VCaP (cell line): Measurements from ENCODE around the gene LMO2.
"Not testable (repeated sequence)": the region's sequence is repeated elsewhere in the genome, so short reads cannot be mapped to it uniquely, and the experiment has no call there.

Experiments
- H3K27ac ChIP-seq: fragments of 450-650 bp; 2 replicates; pipeline ENCODE4 v1.5.1; 2017
- TF ChIP-seq, protein P1 (sequence below): fragments of 450-650 bp; conservative IDR thresholded peaks from 2 replicates; pipeline ENCODE4 v1.5.1; 2017; ENCODE audit warnings: mild to moderate bottlenecking, moderate library complexity

Gene LMO2

DNA sequence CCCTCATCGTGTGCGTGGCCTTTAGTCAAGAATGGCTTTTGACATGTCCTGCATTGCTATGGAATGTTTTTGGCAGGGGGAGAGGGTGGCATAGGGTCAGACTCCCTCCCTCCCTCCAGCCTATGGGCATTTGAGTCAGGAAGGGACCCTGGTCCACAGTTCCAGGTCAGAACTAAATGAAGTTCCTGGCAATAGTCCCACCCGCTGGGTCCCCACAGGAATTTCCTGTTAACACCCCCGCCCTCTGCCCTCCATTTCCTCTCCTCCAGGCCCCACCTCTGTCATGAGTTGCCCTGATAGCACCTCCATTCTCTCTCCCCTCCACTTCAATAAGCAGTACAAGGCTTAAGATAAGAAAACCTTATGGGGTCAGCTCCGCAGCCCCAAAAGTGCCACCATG, 40.8 kb upstream of the LMO2 start:
- no peak overlapping the region for H3K27ac ChIP-seq
- TF ChIP-seq, protein P1, sequence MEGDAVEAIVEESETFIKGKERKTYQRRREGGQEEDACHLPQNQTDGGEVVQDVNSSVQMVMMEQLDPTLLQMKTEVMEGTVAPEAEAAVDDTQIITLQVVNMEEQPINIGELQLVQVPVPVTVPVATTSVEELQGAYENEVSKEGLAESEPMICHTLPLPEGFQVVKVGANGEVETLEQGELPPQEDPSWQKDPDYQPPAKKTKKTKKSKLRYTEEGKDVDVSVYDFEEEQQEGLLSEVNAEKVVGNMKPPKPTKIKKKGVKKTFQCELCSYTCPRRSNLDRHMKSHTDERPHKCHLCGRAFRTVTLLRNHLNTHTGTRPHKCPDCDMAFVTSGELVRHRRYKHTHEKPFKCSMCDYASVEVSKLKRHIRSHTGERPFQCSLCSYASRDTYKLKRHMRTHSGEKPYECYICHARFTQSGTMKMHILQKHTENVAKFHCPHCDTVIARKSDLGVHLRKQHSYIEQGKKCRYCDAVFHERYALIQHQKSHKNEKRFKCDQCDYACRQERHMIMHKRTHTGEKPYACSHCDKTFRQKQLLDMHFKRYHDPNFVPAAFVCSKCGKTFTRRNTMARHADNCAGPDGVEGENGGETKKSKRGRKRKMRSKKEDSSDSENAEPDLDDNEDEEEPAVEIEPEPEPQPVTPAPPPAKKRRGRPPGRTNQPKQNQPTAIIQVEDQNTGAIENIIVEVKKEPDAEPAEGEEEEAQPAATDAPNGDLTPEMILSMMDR, result no peak

DNA sequence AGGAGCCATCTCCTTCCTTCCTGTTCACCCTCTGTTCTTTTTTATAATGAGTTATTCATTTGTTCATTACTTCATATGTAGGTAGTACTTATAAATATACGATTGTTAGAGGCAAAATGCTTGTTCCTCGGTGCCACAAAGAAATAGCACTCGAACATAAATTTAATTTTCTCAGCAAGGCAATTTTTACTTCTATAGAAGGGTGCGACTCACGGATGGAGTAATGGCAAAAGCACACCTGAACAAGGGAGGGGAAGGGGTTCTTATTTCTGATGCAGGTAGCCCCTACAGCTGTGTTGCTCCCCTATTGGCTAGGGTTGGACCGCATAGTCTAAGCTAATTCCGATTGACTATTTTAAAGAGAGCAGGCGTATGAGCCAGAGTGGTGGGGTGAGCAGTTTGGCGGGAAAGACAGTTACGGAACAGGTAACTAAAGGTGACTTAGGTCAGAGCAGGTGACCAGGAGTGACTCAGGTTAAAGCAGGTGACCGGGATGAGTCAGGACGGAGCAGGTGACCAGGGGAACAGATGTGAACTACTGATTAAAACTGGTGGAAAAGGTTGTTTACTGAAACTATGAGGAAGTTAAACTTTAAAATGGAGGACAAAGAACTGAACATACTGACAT, 40.0 kb upstream of the LMO2 start:
- not testable (repeated sequence) for H3K27ac ChIP-seq

GRCh38 chr11:33931067-33931466, 39.2 kb upstream of the LMO2 start:
- no peak overlapping the region for H3K27ac ChIP-seq
- TF ChIP-seq, protein P1, result no peak

DNA sequence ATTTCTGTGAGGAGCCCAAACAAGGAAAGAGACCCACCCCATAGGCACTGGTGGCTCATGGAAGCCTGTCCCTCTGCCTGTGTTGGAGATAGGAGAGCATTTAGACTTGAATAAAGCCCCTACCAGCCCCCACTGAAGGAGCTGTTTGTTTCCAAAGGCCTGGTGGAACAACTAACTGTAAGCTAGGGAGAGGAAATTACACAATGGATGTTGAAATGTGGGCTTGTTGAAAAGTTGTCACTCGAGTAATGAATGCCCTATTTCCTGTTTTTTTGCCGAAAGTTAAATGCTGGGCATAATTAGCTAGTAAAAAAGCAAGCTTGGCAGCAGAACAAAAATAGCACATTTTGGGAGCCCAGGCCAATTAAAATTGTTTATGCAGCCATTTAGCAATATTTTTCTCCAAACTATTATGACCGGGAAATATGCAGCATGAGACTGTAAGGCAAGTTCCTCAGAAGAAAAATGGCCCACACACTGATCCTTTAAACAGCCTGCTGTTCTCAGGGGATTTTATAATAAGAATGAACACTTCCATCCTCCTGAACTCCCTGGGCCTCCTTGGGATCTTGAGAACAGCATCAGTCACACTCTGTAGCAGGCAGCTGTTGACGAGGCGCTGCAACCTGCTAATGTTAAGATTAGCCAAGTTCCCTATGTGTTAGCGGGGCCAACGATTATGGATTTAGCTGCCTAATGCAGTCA, 38.6 kb upstream of the LMO2 start:
- TF ChIP-seq, protein P1, result no peak
- no peak overlapping the region for H3K27ac ChIP-seq

GRCh38 chr11:33928564-33928963, 36.7 kb upstream of the LMO2 start:
- H3K27ac ChIP-seq, result no peak overlapping the region
- TF ChIP-seq, protein P1, result no peak

DNA sequence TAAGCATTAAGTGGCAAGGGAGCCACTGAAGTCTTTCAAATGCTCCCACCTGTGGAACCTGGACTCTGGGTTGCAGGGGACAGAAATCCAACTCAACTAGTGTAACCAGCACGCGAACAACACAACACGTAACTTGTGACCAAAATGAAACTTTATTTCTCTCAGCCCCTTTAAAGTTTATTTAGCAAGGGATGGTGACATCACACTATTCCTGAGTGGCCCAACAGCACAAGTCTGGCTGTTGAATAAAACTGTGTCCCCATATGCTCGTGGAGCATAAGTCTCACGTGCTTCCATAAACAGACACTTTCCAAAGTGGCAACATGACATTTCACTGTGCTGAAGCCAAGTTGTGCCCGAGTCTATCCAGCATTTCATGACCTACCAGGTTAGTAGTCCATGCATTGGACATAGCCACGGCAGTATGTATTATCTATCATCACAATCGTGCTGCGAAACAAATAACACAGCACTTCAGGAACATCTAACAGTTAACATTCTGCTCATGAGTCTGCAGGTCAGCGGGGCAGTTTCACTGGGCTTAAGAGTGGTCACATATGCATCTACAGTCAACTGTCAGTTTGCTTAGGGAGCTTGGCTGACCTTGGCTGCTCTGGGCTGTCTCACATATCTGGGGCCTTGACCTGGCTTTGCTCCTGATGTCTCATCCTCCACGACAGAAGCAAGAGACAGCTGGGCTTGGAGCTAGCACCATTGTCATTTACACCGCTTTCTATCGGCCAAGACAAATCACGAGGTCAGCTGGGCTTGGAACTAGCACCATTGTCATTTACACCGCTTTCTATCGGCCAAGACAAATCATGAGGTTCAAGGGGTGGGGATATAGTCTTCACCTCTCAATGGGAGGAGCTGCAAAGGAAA, 35.0 kb upstream of the LMO2 start:
- H3K27ac ChIP-seq, result no peak overlapping the region
- TF ChIP-seq, protein P1, result no peak

- no peak overlapping the region for H3K27ac ChIP-seq
- TF ChIP-seq, protein P1, result no peak
Measured at GRCh38 chr11:33924341-33924740, 32.5 kb upstream of the LMO2 start.
